ENCODE results near the gene ATP2A3.

ATP2A3 gene

GRCh38 chr17:3929181-3929580, 35.1 kb downstream of the ATP2A3 start:
- ATAC-seq, result no peak
- TF ChIP-seq ESRRG (CRISPR knock-in tag; IDR thresholded peaks at IDR 0.05), result no peak
- no peak for TF ChIP-seq ARNTL (CRISPR knock-in tag; IDR thresholded peaks at IDR 0.05; ENCODE audit: borderline replicate concordance, low read depth)
- TF ChIP-seq ZFP3 (CRISPR knock-in tag; IDR thresholded peaks at IDR 0.05), result no peak
- no peak for TF ChIP-seq PPARA (CRISPR knock-in tag; IDR thresholded peaks at IDR 0.05; ENCODE audit: borderline replicate concordance)
- TF ChIP-seq RARB (CRISPR knock-in tag; IDR thresholded peaks at IDR 0.05), result no peak
- TF ChIP-seq TSHZ2 (CRISPR knock-in tag; IDR thresholded peaks at IDR 0.05), result no peak
- TF ChIP-seq PATZ1 (CRISPR knock-in tag; IDR thresholded peaks at IDR 0.05; ENCODE audit: borderline replicate concordance), result no peak

GRCh38 chr17:3928406-3928805, 35.8 kb downstream of the ATP2A3 start:
- ATAC-seq, result no peak
- TF ChIP-seq BACH2 (CRISPR knock-in tag; IDR thresholded peaks at IDR 0.05; ENCODE audit: borderline replicate concordance) (no peak), CSDC2 (CRISPR knock-in tag; IDR thresholded peaks at IDR 0.05) (no peak), ZFP30 (CRISPR knock-in tag; IDR thresholded peaks at IDR 0.05) (no peak), ZNF70 (CRISPR knock-in tag; IDR thresholded peaks at IDR 0.05) (no peak), ISL1 (CRISPR knock-in tag; IDR thresholded peaks at IDR 0.05) (no peak), PPARA (CRISPR knock-in tag; IDR thresholded peaks at IDR 0.05; ENCODE audit: borderline replicate concordance) (no peak)

- TF ChIP-seq, protein P1, sequence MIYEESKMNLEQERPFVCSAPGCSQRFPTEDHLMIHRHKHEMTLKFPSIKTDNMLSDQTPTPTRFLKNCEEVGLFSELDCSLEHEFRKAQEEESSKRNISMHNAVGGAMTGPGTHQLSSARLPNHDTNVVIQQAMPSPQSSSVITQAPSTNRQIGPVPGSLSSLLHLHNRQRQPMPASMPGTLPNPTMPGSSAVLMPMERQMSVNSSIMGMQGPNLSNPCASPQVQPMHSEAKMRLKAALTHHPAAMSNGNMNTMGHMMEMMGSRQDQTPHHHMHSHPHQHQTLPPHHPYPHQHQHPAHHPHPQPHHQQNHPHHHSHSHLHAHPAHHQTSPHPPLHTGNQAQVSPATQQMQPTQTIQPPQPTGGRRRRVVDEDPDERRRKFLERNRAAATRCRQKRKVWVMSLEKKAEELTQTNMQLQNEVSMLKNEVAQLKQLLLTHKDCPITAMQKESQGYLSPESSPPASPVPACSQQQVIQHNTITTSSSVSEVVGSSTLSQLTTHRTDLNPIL (CRISPR knock-in tag; IDR thresholded peaks at IDR 0.05; ENCODE audit: low read depth), result no peak
- TF ChIP-seq, protein P2, sequence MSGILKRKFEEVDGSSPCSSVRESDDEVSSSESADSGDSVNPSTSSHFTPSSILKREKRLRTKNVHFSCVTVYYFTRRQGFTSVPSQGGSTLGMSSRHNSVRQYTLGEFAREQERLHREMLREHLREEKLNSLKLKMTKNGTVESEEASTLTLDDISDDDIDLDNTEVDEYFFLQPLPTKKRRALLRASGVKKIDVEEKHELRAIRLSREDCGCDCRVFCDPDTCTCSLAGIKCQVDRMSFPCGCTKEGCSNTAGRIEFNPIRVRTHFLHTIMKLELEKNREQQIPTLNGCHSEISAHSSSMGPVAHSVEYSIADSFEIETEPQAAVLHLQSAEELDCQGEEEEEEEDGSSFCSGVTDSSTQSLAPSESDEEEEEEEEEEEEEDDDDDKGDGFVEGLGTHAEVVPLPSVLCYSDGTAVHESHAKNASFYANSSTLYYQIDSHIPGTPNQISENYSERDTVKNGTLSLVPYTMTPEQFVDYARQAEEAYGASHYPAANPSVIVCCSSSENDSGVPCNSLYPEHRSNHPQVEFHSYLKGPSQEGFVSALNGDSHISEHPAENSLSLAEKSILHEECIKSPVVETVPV (CRISPR knock-in tag; IDR thresholded peaks at IDR 0.05), result no peak
- TF ChIP-seq ZFP30 (CRISPR knock-in tag; IDR thresholded peaks at IDR 0.05) (no peak), TCF4 (CRISPR knock-in tag; IDR thresholded peaks at IDR 0.05; ENCODE audit: borderline replicate concordance) (no peak), CSDC2 (CRISPR knock-in tag; IDR thresholded peaks at IDR 0.05) (no peak), ESRRG (CRISPR knock-in tag; IDR thresholded peaks at IDR 0.05) (no peak), ZFP3 (CRISPR knock-in tag; IDR thresholded peaks at IDR 0.05) (no peak), PATZ1 (CRISPR knock-in tag; IDR thresholded peaks at IDR 0.05; ENCODE audit: borderline replicate concordance) (no peak), ZC3H10 (CRISPR knock-in tag; IDR thresholded peaks at IDR 0.05) (no peak), GLIS3 (CRISPR knock-in tag; IDR thresholded peaks at IDR 0.05) (no peak), OSR1 (CRISPR knock-in tag; IDR thresholded peaks at IDR 0.05) (no peak), ISL1 (CRISPR knock-in tag; IDR thresholded peaks at IDR 0.05) (no peak), TSHZ2 (CRISPR knock-in tag; IDR thresholded peaks at IDR 0.05) (no peak), PPARA (CRISPR knock-in tag; IDR thresholded peaks at IDR 0.05; ENCODE audit: borderline replicate concordance) (no peak), ZNF8 (CRISPR knock-in tag; IDR thresholded peaks at IDR 0.05) (no peak), ZNF70 (CRISPR knock-in tag; IDR thresholded peaks at IDR 0.05) (no peak)
- TF ChIP-seq, protein P3, sequence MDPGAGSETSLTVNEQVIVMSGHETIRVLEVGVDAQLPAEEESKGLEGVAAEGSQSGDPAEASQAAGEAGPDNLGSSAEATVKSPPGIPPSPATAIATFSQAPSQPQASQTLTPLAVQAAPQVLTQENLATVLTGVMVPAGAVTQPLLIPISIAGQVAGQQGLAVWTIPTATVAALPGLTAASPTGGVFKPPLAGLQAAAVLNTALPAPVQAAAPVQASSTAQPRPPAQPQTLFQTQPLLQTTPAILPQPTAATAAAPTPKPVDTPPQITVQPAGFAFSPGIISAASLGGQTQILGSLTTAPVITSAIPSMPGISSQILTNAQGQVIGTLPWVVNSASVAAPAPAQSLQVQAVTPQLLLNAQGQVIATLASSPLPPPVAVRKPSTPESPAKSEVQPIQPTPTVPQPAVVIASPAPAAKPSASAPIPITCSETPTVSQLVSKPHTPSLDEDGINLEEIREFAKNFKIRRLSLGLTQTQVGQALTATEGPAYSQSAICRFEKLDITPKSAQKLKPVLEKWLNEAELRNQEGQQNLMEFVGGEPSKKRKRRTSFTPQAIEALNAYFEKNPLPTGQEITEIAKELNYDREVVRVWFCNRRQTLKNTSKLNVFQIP (CRISPR knock-in tag; IDR thresholded peaks at IDR 0.05; ENCODE audit: borderline replicate concordance, low read depth), result no peak
- ATAC-seq, result no peak
These were observed 36.5 kb downstream of the ATP2A3 start for GRCh38 chr17:3927628-3928340.

All from SK-N-SH treated with all-trans-retinoic acid at 6 μM for 48 hours (cell line).